GM19240 (cell line): ENCODE measurements around the gene PTER.

ENCODE experiments used
- DNase-seq: peaks from one replicate; pipeline ENCODE4 v3.0.0; 2011; ENCODE audit warnings: low spot score; ENCODE audit not compliant: insufficient read length

The PTER gene, protein sequence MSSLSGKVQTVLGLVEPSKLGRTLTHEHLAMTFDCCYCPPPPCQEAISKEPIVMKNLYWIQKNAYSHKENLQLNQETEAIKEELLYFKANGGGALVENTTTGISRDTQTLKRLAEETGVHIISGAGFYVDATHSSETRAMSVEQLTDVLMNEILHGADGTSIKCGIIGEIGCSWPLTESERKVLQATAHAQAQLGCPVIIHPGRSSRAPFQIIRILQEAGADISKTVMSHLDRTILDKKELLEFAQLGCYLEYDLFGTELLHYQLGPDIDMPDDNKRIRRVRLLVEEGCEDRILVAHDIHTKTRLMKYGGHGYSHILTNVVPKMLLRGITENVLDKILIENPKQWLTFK

DNA sequence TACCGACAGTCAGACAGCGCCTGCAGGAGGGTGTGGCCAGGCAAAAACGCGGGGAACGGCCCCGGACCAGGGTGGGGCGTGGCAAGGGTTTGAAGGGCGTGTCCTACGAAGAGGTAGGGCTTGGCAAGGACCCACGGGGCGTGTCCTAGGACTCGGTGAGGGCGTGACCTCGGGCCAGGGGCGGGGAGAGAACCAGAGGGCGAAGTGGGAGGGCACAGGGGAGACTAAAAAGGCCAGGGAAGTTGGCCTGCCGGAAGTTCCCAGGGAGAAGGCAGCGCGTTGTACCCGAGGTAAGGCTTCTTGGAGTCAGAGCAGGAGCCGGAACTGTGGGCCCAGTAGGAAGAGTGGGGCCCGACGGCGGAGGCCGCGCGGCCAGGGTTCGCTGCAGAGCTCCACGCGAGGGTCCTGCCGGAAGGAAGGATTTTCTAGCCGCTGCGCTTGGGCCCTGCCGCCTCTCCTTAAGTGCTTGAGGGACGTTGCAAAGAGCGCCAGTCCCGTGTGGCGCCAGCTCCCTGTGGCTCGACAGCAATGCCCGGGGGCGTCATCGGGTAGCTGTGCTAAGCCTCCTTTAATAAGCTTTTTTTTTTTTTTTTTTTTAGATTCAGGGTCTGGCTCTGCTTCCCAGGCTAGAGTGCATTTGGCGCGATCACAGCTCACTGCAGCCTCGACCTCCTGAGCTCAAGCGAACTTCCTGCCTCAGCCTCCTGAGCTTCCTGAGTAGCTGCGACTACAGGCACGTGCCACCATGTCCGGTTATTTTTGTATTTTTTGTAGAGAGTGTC is at the start of gene PTER:
TSS of gene PTER (plus strand) at position 253 of the 782 bp plus-strand sequence. CDS start 47,375 bp downstream, outside the sequence.
- DNase-seq, result peak; percentile 73

DNA sequence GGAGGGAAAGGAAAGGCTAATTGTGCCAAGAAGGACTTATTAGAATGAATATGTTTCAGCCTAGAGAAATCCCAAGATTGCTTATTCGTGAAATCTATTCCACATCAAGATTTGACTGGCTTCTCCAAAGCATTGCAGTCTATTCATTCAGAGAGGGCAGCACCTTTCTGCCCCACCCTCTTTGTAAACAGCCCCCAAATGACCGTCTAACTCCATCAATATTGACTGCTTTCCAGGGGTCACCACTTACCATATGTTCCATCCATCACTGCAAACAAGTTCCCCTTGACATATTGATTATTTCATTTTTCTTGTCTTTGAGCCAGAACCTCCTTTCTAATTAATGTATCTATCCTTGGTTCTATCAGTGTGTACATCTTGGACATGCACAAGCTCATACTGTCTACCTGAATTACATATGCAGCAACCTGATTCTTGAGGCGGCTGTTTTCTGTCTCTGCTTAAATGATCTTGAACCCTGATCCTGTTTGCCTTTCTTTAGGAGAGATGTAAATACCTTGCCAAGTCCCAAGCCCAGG is 44.2 kb upstream of the PTER start:
- no peak for DNase-seq

DNA sequence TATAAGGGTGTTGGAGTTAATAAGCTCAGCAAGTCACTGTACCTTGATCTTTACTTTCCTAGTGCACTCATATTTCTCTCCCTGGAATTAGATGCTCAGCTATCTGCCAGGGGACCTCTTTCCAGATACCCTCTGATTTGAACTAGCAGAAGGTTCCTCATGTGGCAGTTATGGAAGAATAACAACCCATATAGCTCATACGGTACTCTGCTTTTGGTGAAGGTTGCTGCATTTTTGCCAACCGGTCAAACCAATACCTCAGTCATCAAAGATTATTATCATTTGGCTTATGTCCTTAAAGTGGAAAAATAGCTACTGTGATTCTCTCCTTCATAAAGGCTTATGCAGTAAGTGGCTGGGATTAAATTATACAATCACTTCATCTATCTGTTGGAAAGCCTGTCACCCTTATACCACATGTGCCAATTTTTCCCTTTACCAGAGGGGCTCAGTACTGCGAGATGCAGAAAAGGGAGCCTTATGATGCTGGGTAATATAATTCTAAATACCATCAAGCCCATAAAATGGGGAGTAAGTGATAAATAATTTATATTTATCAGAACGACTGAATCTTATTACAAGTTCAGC is 43.4 kb upstream of the PTER start:
- no peak for DNase-seq

DNA sequence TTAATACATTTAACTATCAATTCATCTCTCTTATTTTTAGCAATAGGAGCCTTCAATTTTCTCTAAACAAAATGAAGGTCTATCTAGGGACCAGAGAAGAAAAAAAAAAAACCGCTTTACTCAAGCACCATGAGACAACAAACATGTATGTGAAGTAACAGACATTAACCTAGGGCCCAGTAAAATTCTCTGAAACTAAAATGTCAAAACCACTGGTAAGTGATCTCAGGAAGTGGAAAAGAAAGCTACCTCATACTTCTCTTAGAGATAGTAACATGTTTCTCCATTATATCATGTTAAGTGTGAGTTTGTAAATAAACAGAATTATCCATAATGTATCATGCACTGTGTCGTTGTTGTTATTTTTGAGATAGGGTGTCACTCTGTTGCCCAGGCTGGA is 35.4 kb upstream of the PTER start:
- no peak for DNase-seq

DNA sequence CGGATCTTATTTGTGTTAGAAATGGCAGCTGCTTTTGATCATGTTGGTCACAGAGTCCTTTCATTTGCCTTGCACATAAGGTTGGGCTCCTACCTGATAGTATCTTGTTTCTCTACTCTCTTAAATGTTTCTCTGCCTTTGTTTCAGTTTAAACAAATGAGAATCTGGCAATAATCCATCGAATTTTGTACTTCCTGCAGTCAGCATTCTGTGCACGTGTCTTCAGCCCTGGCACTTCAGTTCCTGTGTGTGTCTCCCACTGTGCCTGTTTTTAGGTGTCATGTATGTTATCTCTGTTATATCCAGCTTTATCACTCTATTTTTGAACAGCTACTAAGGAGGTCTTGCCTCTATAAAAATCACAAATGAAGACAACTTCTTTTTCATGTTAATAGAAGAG is 28.4 kb upstream of the PTER start:
- DNase-seq, result no peak

DNA sequence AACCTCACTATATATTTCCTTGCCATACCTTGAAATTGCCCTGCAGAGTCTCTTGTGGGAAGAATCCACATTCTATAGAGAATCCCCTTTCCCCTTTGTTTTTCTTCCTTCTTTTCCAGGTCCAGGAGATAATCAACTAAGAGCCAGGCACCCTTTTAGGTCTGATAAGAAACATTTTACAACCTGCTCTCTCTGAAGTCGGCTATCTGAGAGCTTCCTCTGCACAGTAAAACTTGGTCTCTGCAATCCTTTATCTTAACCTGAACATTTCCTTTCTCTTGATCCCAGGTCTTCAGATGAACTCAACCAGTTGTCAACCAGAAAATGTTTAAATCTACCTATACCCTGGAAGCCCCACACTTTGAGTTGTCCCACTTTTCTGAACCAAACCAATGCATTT is 19.5 kb upstream of the PTER start:
- DNase-seq, result no peak

DNA sequence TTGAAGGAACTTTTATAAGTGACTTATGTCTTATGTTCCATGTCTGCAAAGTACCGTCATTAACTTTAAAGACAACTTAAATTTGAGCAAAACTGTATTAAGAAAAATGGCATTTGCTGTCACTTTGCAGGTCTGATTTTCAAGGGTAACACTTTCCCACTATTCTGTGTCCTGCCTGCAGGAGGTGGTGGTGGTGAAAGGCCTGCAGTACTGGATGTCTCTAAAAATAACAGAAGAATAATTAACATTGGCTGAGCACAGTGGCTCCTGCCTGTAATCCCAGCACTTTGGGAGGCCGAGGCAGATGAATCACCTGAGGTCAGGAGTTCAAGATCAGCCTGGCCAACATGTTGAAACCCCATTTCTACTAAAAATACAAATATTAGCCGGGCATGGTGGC is 13.2 kb upstream of the PTER start:
- DNase-seq, result no peak

DNA sequence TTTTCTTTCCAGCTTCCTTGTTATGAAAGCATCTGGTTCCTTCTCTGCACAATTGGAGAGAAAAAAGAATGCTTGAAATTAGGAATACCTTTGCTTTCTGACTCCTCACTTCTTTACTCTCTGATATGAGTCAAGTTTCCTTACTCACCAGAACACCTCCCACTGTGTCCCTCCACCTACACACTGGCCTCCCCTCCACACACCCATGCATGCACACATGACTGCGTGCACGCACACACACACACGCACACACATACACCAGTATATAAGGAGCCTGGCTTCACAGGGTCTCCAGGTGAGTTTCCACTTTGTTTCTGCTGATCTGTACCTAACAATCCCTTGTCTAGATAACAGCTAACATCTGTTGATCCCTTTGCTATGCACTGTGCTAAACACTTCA is 11.4 kb upstream of the PTER start:
- DNase-seq, result no peak

DNA sequence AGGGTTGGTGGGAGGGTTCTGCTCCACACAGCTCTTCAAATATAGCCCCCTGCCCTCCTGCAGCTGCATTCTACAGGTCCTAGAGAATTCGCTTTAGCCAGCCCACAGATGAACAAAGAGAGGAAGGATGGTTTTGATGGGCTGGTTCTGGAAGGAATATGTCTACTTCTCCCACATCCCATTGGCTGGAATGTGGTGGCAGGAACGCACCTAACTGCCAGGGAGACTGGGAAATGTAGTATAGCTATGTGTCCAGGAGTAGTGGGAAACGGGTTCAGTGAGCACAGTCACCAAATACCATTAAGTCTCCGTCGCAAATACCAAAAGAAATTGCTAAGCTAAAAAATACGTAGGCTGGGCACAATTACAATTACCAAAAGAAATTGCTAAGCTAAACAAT is 7.3 kb upstream of the PTER start:
- DNase-seq, result no peak

DNA sequence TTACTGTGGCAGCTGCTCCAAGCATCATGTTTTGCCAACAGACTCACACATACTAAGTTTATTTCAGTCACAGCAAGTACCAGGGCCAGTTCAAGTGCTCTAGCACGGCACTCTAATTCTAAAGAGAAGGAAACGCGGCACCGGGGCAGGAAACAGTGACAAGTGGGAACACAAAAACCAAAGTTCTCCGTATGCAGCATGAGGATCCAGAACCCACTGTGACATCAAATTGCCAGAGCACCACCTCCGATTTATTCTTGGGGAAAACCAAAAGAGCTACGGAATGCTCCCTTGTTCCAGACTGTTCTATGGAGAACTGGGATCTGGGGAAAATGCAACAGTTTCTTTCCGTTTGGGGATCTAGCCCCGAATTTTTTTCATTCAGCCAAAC is 448 bp upstream of the PTER start:
- no peak for DNase-seq

DNA sequence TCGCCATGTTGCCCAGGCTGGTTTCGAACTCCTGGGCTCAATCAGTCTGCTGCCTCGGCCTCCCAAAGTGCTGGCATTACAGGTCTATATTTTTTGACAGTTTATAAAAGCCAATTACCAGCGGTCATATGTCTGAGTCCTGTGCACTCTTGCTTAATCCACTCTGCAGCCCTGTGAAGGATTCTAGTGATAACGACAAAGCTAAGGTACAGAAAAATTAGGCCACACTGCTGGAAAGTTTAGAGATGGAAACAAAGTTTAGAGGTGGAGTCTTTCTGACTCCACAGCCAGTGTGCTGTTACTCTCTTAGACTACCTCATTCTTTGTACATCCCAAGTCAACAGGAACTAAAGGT is 707 bp downstream of the PTER start:
- DNase-seq, result no peak

DNA sequence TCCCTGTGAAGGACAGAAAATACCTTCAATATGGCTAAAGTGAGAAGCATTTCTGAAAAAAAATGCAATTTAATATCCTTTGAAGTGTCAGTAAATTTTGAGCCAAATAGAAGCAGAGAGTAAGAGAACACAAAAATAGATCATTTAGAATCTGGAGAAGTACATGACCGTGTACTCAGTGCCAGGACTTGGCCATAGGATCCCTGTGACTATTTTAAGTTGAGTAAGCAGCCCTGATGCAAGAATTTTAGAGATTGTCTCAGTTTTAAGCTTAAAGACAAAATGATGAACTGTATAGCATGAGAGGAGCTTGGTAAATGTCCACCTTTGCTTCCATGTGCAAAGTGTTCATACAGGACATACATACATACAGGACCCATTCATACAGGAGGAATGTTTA is 2.5 kb downstream of the PTER start:
- no peak for DNase-seq

DNA sequence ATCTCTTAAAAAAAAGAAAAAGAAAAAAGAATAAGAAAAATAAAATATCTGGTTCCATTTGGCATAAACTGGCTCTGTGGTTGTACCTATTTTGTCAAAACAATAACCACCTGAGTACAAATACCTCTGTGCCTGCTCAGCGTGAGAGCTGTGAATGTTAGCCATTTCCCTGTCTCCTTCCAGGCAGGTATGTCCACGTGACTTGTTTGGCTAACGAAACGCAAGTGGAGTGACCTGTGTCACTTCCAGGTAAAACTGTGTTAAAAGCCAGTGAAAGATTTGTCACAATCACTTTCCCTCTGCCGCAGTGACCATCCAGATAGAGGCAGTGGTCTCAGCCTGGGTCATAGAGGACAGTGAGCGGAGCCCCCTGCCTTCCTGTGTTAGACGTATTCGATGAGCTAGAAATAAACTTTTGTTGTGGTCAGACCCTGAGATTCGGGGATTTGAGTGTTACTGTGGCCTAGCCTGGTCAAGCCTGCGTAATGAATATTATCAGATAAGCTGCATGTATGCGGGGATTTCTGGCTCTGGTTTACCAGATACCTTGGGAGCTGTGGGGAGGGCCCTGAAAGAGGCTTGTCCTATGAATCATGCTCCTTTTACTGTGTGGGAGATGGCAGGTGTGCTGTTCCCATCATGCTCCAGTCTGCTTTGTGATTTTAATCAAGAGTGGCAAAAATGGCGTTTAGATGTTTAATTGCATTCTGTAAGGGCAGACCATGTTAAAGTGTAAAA is 3.8 kb downstream of the PTER start:
- DNase-seq, result no peak

DNA sequence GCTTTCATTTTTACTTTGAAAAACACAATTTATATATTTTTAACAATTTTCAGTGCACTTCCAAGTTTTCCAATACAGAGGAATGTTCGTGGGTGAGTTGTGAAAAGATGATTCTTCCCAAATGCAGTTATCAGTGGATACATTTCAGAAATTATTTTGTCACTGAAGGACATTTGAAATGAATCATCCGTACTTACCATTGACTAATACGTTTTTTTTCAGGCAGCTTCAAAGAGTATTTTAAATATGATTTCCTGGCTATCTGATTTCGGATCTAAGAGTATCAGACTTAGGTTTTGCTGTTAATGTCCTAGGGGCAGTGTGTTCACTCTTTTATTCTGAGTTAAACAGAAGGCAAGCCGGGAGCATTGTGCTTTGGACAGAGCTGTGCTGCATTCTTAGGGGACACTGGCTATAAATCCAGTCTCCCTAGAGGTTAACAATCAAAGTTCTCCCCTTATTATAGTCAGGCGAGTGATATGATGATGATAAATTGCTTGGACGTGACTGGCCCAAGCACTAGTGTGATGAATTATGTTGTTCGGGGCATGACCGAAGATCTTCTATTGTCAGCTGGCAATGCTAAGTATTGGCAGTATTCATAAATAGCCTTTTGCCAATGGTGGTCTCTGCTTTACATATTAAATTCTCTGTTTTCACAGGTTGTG is 4.5 kb downstream of the PTER start:
- no peak for DNase-seq

DNA sequence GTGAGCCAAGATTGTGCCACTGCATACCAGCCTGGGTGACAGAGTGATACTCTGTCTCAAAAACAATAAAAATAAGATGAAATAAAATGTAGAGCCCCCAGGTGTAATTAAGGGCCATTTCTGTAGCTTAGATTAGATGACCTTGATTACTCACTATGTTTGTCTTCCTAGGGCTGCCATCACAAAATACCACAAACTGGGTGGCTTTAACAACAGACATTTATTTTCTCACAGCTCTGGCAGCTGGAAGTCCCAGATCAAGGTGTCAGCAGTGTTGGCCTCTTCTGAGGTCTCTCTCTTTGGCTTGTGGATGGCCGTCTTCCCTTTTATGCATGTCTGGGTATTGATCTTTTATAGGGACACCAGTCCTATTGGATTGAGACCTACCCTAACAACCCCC is 6.1 kb downstream of the PTER start:
- no peak for DNase-seq

DNA sequence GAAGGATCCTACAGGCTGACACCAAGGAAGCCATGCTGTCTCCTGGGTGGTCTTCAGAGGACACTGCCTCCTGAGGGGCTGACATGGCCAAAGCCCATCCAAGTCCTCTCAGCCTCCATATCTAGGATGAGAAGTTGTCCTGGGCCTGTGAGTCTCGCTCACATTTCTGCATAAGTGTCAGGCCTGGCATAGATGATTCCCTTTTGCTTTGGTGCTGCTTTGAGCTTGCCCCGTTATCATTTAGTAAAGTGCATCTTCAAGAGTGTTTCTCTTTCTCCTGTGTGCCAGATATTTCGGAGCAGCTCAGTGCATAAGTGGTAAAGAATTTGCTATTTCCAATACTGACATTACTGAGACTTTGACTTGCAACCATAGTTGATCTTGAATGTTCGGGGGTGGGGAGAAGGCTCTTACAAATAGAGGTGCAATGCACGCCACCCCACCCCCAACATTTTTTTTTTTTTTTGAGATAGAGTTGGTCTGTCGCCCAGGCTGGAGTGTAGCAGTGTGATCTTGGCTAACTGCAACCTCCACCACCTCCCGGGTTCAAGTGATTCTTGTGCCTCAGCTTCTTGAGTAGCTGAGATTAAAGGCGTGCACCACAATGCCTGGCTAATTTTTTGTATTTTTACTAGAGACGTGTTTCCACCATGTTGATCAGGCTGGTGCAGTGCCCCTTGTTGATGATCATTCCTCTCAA is 9.1 kb downstream of the PTER start:
- DNase-seq, result no peak

DNA sequence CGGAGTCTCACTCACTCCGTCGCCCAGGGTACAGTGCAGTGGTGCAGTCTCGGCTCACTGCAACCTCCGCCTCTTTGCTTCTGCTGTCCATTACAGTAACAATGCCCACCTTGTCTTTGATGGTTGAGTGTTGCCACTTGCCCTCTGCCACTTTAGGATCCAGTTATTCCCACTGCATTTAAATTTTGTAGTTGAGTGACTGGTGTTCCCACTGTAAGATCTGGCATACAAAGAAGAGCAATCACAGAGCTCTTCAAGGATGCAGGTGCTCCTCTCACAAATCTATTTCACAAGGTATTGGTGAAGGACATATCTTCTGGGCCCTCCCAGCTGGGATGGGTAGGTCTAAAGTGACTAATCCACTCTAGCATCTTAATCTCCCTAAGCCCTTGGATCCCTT is 12.6 kb downstream of the PTER start:
- DNase-seq, result no peak

DNA sequence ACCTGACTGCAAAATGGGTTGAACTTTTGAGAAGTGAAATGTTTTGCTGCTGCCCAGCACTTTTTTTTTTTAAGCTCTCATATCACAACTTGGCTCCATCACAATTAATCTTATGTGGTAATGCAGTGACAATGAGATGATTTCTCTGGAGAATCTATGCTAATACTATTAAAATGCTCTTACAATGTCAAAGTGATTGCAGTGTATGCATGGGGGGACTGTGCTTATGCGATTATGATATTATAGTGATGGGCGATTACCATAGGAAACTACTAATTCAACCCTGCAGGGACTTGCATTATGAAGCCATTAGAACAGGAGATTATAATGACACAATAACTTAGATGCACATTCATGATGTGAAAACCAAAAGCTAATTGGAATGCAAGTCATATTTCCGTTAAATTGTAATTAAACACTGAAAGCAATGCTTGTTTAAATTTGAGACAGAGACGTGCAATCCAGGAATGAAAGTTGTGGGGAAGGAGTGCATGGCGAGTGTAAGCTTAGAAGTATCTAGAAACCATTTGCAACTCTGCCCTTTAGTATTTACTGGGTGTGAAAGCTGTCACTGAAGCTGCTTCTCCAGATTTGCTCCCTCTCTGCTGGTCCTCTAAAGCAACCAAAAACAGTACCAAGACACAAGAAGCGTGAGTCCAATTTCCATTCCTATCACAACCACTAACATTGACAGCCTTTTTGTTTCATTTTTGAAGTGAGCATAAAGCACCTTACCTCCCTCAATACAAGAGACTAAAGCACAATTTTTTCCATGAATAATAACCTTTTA is 21.6 kb downstream of the PTER start:
- DNase-seq, result no peak

DNA sequence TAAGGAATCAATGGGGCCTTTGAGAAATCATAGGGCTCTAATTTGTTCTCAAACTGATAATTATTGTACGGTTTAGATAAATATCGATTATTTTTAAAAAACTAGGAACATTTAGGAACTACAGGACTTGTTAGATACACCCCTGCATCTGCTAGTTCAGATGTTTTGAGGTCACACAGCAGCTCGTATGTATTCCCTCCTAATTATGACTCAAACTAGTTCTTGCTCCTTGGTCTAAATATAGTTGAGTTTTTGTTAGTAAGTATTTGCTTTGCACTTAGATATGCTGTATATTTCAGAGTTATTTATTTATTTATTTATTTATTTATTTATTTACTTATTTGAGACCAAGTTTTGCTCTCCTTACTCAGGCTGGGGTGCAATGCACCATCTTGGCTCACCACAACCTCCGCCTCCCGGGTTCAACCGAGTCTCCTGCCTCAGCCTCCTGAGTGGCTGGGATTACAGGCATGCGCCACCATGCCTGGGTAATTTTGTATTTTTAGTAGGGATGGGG is 22.7 kb downstream of the PTER start:
- DNase-seq, result no peak

DNA sequence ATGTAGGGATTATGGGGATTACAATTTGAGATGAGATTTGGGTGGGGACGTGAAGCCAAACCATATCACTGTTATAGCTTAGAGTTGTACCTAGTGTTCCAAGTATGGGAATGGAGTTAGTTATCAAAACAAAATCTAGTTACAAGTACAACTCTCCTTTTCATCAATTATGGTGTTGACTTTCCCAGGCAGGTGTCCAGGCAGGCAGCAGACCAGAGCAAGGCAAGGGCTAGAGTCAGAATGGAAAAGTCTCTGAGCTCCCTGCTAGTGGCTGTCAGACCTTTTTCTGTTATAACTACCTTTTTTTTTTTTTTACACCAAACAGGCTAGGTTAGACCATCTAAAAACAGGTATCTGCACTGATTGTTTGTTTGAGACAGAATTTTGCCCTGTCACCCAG is 29.2 kb downstream of the PTER start:
- DNase-seq, result no peak
